HUDEP-2 (cell line): ENCODE data around the gene PPP1R7.
"Not testable (repeated sequence)": the region's sequence is repeated elsewhere in the genome, so short reads cannot be mapped to it uniquely, and the experiment has no call there.

Experiments used
- DNase-seq, 76 experiments: peaks; one replicate each; lab custom pipeline; 2025; ENCODE audit not compliant: unreplicated experiment in 76 of 76; lab: John Stamatoyannopoulos, UW

PPP1R7 gene

DNA sequence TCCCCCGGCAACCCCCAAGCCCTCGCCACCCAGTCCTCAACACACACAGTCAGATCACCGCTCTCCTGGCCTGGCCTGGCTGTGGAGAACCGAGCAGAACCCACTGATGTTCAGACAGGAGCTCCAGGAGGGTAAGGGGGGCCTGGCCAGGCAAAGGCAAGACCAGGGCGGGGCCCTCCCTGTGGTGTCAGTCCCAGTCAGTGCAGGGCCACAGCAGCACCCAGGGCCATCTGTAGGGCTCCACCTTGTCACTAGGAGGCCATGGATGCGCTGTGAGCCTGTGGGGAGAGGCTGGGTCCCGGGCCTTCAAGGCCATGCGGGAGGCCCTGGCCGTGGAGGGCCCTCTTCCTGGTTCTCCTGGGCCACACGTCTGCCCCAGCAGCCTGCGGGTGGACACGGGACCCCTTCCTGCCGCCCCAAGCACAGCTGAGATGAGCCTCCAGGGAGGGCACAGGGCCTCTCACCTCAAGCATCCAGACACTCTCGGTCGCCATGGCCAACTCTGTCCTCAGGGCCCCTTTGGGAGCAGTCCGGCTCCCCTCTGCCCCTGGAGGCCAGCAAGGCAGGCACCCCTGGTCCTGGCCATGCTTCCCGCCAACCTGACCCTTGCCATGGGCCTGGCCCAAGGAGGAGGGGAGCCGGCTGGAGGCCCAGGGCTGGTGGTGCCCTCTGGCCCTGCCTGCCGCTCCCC lies 40.2 kb downstream of the PPP1R7 start:
- DNase-seq: peak in 11 of 76 experiments; percentile 4 to 22 (median 12)

DNA sequence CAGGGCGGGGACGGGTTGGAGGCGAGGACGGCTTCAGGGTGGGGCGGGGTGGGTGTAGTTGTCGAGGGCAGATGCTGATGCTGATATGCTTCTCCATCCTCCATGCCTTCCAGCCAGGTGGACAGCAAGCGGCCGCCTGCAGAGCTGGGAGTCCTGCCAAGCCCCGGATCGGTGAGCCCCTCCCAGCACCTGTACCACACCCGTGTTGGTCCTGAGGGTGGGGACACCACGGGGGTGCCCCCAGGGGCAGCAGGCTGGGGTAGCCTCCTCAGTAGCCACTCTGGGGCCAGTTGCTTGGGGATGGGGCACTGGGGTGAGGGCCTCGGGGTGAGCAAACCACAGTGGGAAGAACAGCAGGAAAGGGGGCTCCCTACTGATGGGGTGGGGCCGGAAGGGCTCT lies 40.8 kb downstream of the PPP1R7 start:
- DNase-seq: peak in 14 of 76 experiments; percentile 5 to 44 (median 12)

DNA sequence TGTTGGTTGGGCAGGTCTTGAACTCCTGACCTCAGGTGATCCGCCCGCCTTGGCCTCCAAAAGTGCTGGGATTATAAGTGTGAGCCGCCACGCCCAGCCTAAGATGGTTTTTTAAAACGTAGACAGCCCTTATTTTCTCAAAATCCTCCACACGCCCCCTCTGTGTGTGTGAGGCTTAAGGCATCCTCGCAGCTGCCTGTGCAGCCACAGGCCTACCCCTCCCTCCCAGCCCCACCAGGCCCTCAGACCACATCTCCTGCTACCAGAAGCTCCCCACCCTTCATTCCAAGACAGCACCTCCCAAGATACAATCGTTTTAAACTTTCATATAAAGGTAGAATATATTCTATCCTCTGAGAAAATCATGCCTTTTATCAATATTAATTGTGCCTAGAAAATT lies 43.0 kb downstream of the PPP1R7 start:
- DNase-seq: peak in 29 of 76 experiments; percentile 4 to 48 (median 26)

GRCh38 chr2:241194811-241195210 lies 44.5 kb downstream of the PPP1R7 start:
- no peak for DNase-seq

DNA sequence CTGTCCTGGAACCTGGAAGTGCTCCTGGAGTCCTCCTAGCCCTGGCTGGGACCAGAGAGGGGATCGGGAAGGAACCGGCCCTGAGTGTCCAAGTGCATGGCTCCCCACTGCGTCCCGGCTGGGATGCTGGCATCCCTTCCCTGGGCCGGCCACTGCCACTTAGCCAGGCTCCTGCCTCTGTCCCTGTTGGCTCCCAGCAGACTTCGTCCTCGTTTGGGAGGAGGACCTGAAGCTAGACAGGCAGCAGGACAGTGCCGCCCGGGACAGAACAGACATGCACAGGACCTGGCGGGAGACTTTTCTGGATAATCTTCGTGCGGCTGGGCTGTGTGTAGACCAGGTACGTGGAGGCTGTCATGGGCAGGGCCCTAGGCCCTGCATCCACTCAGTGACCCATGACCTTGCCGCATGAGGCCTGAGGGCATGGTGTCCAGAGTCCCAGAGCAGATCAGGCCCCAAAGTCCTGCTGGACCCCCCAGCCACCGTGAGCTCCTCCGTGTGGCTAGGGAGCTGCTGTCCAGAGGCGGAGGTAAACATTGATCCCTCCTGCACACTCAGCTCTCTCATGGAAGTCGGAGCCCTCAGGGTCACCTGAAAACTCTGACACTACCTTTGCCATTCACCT lies 45.4 kb downstream of the PPP1R7 start:
- DNase-seq: no peak

- not testable (repeated sequence) for DNase-seq
These were observed 47.0 kb downstream of the PPP1R7 start for GRCh38 chr2:241197246-241197645.

- no peak for DNase-seq
These were observed 47.7 kb downstream of the PPP1R7 start for GRCh38 chr2:241197947-241198346.

- no peak for DNase-seq
These were observed 48.4 kb downstream of the PPP1R7 start for GRCh38 chr2:241198381-241199279.

DNA sequence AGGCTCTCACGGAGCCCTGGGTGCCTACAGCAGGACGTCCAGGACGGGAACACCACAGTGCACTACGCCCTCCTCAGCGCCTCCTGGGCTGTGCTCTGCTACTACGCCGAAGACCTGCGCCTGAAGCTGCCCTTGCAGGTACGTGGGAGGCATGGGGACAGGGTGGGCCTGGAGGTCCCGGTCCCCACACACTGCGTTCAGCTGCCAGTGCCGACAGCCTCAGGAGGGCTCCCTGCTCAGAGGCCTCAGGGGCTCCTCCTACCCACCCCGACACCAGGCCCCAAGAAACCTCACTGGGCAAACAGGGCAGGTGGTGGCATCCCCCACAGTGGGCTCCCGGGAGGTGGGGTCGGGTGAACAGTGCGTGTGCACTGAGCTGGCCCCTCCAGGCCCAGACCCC lies 49.0 kb downstream of the PPP1R7 start:
- no peak for DNase-seq

GRCh38 chr2:241199897-241200821 lies 49.9 kb downstream of the PPP1R7 start:
- no peak for DNase-seq

DNA sequence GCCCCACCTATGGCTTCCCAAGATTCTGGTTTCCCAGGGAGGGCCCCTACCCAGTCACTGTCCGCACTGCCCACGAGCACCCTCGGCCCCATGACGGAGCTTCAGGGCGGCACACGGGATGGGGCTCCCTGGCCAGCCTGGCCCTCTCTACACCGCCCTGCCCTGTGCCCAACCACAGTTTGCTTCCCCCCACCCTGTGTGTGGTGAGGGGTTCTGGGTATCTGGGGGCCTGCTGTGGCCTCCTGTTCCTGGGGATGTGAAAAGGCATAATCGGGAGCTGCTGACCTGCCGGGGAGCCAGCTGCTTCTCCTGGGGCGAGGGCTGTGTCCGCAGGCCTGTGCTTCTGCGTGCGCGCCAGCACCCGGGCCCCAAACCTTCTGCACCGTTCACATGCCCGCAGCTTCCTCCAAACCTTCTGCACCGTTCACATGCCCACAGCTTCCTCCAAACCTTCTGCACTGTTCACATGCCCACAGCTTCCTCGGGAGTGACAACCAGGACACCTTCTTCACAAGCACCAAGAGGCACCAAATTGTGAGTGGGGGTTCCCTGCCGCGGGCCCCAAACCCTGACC lies 50.6 kb downstream of the PPP1R7 start:
- no peak for DNase-seq

DNA sequence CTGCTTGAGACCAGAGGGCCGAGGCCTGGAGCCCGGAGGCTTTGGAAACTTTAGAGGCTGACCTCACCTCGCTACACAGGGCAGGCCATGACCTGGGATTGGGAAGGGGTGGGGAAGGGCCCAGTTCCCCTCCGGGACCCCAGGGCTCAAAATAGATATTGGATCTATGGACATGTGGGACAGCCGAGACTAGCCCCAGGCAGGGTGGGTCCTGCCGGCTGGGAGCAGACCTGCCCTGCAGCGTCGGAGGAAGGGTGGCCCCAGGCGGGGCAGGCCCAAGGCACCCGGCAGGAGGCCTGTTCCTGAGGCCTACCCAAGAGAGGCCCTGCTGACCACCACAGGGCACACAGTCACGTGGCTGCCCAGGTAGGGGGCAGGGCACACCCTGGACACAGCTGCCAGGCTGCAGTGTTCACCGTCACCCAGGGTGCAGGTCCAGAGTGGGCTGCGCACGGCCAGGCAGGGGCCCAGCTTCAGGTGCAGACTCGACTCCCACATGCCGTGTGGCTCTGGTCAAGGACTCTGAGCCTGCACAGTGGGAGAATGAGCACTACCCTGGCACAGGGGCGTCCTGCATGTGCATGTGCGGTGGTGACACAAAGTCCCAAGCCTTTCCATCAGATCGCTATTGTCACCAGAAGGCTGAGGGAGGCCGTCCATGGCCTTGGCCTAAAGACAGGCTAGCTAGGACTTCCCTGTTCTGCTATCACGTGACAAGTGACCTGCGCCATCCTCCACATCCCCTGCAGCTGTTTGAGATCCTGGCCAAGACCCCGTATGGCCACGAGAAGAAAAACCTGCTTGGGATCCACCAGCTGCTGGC lies 51.4 kb downstream of the PPP1R7 start:
- no peak for DNase-seq

- DNase-seq: no peak
These were observed 52.0 kb downstream of the PPP1R7 start for GRCh38 chr2:241202268-241202585.

GRCh38 chr2:241202681-241203080 lies 52.4 kb downstream of the PPP1R7 start:
- DNase-seq: no peak

DNA sequence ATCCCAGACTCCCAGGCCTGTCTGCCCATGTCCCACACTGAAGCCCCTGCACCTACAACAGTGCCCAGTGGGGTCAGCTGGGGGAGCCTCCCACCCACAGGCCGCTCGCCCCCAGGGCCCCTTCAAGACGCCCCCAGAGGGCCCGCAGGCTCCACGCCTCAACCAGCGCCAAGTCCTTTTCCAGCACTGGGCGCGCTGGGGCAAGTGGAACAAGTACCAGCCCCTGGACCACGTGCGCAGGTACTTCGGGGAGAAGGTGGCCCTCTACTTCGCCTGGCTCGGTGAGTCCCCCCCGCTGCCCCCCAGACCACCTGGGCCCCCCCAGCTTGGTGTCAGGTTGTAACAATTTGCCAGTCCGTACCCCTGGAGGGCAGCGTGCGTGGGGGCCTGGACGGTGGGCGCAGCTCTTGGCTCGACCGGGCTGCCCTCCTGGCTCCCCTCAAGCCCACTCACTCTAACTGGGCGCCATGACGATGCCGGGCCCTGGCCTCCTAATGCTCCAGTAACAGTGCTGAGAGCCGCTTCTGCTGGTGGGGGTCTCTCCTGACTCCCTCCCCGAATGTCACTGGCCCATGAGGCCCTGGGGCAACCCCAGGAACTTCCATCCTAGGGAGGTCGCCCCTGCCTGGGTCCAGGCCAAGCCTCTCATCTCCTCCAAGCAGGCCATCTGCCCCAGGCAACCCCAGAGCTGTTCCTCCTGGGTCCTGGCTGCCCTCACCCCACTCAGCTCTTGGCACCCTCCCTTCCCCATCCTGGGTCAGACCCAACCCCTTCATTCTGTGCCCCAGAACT lies 53.1 kb downstream of the PPP1R7 start:
- no peak for DNase-seq

DNA sequence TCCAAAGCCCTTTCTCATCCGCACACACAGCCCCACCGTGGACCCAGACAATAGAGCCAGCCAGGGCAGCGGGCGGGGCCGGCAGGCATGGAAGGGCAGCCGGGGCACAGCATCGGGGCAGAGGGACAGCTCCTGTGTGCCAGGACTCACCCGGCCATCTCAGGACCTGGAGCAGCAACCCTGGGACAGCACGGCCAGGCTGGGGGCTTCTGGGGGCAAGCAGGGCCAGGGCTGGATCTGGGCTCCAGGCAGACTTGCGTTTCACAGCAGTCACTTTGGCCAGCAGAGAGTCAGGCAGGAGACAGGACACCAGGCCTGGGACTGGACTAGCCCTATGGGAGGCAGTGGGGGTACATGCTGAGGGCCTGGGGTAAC lies 53.7 kb downstream of the PPP1R7 start:
- DNase-seq: no peak

- DNase-seq: no peak
These were observed 54.2 kb downstream of the PPP1R7 start for GRCh38 chr2:241204490-241204889.

GRCh38 chr2:241205086-241205485 lies 54.8 kb downstream of the PPP1R7 start:
- DNase-seq: no peak

DNA sequence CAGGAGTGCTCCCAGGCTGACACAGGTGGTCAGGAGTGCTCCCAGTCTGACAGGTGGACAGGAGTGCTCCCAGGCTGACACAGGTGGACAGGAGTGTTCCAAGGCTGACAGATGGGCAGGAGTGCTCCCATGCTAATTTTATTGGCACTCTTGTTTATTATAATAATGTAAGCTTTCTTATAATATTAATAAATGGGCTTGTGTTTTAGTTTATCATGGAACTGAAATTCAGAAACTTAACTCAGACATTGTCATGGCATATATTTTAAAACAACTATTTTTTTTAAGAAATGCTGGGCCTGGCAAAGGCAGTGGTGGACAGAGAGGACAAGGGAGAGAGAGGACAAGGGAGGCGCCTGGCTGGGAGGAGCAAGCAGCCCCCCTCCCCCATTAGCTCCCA lies 56.9 kb downstream of the PPP1R7 start:
- no peak for DNase-seq
